ENCODE data around the gene IMMP2L. TPM values are rescaled to one million over a fixed set of nuclear protein-coding genes. Genes with fewer than 3 reads are reported as not detected.
"Not testable (repeated sequence)": the region's sequence is repeated elsewhere in the genome, so short reads cannot be mapped to it uniquely, and the experiment has no call there.

IMMP2L gene
- 10 to 100 TPM; 14.7 to 15.1 TPM for total RNA-seq

- ChIA-PET CTCF (no interaction called here), POLR2A (interaction anchor here (0.6 kb wide), 2 partner anchors 8 to 833 kb away, joined by 3 read pairs; no protein-coding TSS in a partner anchor)
Measured at GRCh38 chr7:111561904-111562732, at the start of gene IMMP2L. TSS of gene IMMP2L (minus strand) at chr7:111562492.

- CTCF ChIA-PET = not testable (repeated sequence)
Measured at GRCh38 chr7:111609483-111610254, 47.4 kb upstream of the IMMP2L start.

GRCh38 chr7:111607621-111608020, 45.3 kb upstream of the IMMP2L start:
- ChIA-PET CTCF (interaction anchor here (1.4 kb wide), 1 partner anchor 18 kb away, joined by 3 read pairs; no protein-coding TSS in a partner anchor), POLR2A (no interaction called here)

More at GRCh38 chr7:111609483-111610254, 47.4 kb upstream of the IMMP2L start:
- POLR2A ChIA-PET = not testable (repeated sequence)

GRCh38 chr7:111605246-111605645, 43.0 kb upstream of the IMMP2L start:
- ChIA-PET POLR2A (no interaction called here), CTCF (no interaction called here)

- CTCF ChIA-PET = no interaction called here
- POLR2A ChIA-PET = interaction anchor here (0.6 kb wide), 1 partner anchor 9 kb away, joined by 4 read pairs; no protein-coding TSS in a partner anchor
Measured at GRCh38 chr7:111600091-111600490, 37.8 kb upstream of the IMMP2L start.

GRCh38 chr7:111595780-111596179, 33.5 kb upstream of the IMMP2L start:
- ChIA-PET CTCF (no interaction called here), POLR2A (no interaction called here)

GRCh38 chr7:111594602-111595001, 32.3 kb upstream of the IMMP2L start:
- ChIA-PET CTCF (no interaction called here), POLR2A (no interaction called here)

GRCh38 chr7:111593343-111593742, 31.1 kb upstream of the IMMP2L start:
- CTCF ChIA-PET = no interaction called here

GRCh38 chr7:111588065-111588433, 25.8 kb upstream of the IMMP2L start:
- POLR2A ChIA-PET = no interaction called here
- CTCF ChIA-PET = no interaction called here

More at GRCh38 chr7:111593343-111593742, 31.1 kb upstream of the IMMP2L start:
- POLR2A ChIA-PET = no interaction called here

GRCh38 chr7:111587410-111588064, 25.2 kb upstream of the IMMP2L start:
- ChIA-PET CTCF (no interaction called here), POLR2A (no interaction called here)

- ChIA-PET CTCF (no interaction called here), POLR2A (no interaction called here)
Measured at GRCh38 chr7:111586711-111587409, 24.6 kb upstream of the IMMP2L start.

- POLR2A ChIA-PET, CTCF ChIA-PET: not testable (repeated sequence)
Measured at GRCh38 chr7:111581784-111582488, 19.6 kb upstream of the IMMP2L start.

- POLR2A ChIA-PET, CTCF ChIA-PET: not testable (repeated sequence)
Measured at GRCh38 chr7:111581207-111581606, 18.9 kb upstream of the IMMP2L start.

- CTCF ChIA-PET = no interaction called here
- POLR2A ChIA-PET = no interaction called here
Measured at GRCh38 chr7:111578754-111579153, 16.5 kb upstream of the IMMP2L start.

- CTCF ChIA-PET = no interaction called here
- POLR2A ChIA-PET = no interaction called here
Measured at GRCh38 chr7:111571720-111572119, 9.4 kb upstream of the IMMP2L start.

GRCh38 chr7:111568870-111569462, 6.7 kb upstream of the IMMP2L start:
- ChIA-PET CTCF (no interaction called here), POLR2A (no interaction called here)

GRCh38 chr7:111568419-111568818, 6.1 kb upstream of the IMMP2L start:
- ChIA-PET CTCF (no interaction called here), POLR2A (no interaction called here)

GRCh38 chr7:111564078-111564477, 1.8 kb upstream of the IMMP2L start:
- ChIA-PET POLR2A (no interaction called here), CTCF (interaction anchor here (0.5 kb wide), 1 partner anchor 14 kb away, joined by 3 read pairs; no protein-coding TSS in a partner anchor)

GRCh38 chr7:111561654-111561903, 713 bp downstream of the IMMP2L start:
- POLR2A ChIA-PET = no interaction called here

More at GRCh38 chr7:111561654-111561903, 713 bp downstream of the IMMP2L start:
- CTCF ChIA-PET = interaction anchor here (0.6 kb wide), 1 partner anchor 23 kb away, joined by 3 read pairs; no protein-coding TSS in a partner anchor

Measured in activated CD8-positive, alpha-beta memory T cell treated with anti-CD3 and anti-CD28 coated beads for 36 hours (primary cell).